ENCODE measurements around the gene CAPN5. TPM values are rescaled to one million over a fixed set of nuclear protein-coding genes. Genes with fewer than 3 reads are reported as not detected.

CAPN5 gene
- total RNA-seq, 2 experiments from 2014 or later, result 0.99 to 1.0 TPM

DNA sequence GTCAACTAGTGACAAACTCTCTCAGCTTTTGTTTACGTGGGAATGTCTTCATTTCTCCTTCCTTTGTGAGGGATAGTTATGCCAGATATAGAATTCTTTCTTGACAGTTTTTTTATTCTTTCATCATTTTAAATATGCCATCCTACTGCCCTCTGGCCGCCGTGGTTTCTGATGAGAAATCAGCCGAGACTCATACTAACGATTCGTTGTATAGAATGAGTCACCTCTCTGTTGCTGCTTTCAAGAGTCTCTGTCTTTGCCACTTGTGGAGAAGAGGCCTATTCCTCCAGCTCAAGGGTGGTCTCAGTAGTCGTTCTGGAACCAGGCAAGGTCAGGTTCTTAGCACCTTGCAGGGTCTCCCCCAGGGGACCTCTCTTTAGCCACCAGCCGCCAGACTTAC is 69.3 kb downstream of the CAPN5 start:
- POLR2A ChIA-PET, result no interaction called here
- CTCF ChIA-PET, result interaction anchor here (1.6 kb wide), 1 partner anchor 9 kb away, joined by 5 read pairs; no protein-coding TSS in a partner anchor

DNA sequence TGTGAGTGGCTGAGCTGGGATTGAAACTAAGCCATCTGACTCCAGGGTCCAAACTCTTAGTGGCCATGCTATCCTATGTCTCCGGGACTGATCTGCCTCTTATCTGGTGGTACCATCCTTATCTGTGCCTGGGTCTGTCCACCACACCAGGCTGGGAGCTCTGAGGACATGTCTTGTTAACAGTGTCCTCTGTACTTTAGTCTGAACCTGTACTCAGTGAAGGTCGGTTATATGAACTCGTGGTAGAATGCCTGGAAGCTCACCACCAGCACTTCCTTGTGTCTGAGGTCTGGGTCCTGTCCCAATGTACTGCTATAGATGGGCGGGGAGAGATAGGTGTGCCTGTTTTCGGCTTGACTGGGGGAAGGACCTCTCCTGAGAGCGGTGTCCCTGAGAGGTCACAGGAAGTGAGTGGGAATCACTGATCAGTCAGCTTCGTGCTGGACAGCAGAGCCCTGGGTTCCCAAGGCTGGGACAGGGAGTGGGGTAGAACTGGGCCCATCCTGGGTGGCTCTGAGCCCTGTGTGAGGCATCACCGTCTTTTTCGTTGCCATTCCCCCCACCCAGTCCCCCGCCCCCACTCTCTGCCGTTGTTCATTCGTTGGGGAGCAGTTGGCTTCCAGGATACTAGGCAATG is 70.1 kb downstream of the CAPN5 start:
- ChIA-PET CTCF (interaction anchor here (1.6 kb wide), 1 partner anchor 10 kb away, joined by 5 read pairs; no protein-coding TSS in a partner anchor), POLR2A (no interaction called here)

DNA sequence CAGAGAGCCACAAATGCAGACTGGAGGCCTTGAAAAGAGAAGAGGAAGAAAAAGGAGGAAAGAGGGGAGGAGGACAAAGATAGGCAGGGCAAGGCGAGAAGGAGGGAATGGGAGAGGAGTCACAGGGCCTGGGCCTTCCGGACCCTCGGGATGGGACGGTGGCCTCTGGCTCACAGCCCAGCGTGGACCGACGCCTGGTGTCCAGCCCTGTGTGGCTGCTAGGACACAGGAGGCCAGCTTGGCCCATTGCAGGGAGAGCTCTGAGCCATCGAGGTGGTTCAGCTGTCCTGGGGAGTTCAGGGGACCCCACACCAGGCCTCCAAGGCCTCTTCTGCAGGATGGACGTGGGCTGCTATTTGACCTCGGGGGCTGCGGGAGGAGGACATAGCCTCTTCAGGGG is 70.7 kb downstream of the CAPN5 start:
- ChIA-PET CTCF (interaction anchor here (1.6 kb wide), 1 partner anchor 10 kb away, joined by 5 read pairs; no protein-coding TSS in a partner anchor), POLR2A (no interaction called here)

DNA sequence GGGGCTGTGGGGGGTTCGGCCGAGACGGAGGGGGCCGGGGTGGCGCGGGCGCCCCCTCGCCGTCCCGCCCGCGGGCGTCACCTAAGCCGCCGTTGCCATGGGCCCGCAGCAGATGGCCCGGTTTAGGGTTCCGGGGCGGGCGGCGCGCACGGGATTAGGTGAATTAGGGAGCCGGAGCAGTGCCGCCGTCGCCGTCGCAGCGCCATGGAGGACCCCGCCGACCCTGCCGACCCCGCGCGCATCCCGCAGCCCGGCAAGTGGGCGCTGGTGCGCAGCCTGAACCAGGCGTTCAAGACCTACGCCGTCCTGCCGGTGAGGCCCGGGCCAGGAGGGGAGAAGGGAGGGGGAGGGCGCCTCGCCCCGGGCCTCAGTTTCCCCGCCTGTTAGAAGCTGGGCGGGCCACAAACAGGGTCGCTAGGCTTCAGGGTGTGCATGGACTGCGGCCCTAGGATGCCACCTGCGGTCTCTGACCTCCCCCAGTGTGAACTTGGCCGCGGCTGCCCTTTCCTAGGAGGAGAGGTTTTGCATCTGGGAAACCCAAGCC is 71.4 kb downstream of the CAPN5 start:
- CTCF ChIA-PET, result no interaction called here
- POLR2A ChIA-PET, result no interaction called here

DNA sequence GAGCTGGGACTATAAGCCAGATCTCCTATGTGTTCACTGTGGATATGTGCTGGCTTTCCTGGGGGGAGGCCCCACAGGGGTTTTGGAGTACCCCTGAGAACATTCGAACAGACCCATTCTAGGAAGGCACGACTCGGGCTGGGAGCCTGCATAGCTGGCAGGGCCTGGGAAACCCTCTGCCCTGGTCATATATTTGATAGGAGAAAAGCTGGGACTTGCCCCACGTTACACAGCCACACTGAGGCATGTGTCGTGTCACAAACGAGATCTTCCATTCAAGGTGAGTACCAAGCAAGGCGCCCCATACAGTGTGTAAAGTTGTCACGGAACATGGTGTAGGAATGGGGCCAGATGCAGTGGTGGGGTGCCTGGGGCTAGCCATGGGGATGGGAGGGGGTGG is 72.4 kb downstream of the CAPN5 start:
- ChIA-PET POLR2A (no interaction called here), CTCF (interaction anchor here (1.6 kb wide), 1 partner anchor 12 kb away, joined by 5 read pairs; the partner anchor contains the start of gene MYO7A)

DNA sequence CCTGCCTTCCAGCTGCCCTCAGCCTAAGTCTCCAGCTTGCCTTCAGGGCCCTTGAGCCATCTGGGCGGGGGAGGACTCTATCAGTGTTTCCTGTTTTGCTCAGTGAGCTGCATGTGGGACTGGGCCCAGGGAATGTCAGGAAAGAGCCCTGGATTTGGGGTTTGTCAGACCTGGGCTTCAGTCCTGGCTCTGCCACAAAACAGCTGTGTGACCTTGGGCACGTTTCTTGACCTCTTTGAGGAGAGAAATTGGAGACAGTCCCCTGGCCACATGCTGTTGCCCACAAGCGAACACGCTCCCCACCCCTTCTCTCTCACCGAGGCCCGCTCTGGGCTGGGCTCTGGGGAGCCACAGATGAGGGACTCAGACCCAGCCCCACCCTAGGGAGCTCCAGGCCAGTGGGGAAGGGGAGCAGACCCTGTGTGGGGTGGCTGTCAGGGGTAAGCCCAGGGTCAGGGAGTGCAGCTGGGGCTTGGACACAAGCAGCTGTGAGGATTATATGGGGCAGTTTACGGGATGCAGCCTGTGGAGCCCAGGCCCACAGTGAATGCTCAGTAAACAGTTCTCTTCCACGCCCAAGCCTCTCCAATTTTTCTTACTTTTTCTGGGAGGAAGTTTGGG is 73.6 kb downstream of the CAPN5 start:
- POLR2A ChIA-PET, result no interaction called here

DNA sequence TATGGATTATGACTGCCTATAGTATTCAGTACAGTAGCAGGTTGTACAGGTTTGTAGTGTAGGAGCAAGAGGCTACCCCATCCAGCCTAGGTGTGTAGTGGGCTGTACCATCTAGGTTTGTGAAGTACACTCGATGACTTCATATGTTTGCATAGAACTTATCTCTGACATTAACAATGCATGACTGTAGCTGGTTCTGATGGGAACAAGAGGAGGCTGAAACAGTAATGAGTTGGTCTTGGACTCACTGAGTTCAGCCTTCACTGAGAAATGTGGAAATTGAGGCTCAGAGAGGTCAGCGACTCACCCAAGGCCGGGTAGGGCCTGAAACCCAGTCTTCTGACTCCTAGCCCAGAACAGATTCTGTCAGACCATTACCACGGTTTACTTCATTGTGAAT is 74.3 kb downstream of the CAPN5 start:
- POLR2A ChIA-PET, result no interaction called here

More for the DNA sequence above, 73.6 kb downstream of the CAPN5 start:
- CTCF ChIA-PET, result interaction anchor here (1.6 kb wide), 1 partner anchor 13 kb away, joined by 5 read pairs; the partner anchor contains the start of gene MYO7A

DNA sequence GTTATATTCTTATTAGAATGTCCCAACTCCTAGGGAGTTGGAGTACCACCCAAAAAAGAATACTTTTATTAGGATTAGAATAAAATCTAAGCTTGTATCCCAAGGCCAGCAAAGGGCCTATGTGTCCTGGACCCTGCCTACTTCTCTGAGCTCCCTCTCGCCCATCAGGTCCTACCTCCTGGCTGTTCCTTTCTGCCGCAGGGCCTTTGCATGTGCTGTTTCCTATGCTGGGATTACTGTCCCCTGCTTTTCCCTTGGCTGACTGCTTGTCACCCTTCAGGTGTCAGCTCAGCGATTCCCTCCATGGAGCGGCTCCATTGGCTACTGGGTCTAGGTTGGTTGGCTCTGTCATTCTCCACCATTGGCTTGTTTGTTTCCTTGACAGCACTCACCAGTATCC is 74.7 kb downstream of the CAPN5 start:
- ChIA-PET POLR2A (no interaction called here), CTCF (interaction anchor here (1.9 kb wide), 1 partner anchor 14 kb away, joined by 6 read pairs; no protein-coding TSS in a partner anchor)

More for the DNA sequence above, 74.3 kb downstream of the CAPN5 start:
- CTCF ChIA-PET, result interaction anchor here (1.9 kb wide), 1 partner anchor 14 kb away, joined by 6 read pairs; no protein-coding TSS in a partner anchor

DNA sequence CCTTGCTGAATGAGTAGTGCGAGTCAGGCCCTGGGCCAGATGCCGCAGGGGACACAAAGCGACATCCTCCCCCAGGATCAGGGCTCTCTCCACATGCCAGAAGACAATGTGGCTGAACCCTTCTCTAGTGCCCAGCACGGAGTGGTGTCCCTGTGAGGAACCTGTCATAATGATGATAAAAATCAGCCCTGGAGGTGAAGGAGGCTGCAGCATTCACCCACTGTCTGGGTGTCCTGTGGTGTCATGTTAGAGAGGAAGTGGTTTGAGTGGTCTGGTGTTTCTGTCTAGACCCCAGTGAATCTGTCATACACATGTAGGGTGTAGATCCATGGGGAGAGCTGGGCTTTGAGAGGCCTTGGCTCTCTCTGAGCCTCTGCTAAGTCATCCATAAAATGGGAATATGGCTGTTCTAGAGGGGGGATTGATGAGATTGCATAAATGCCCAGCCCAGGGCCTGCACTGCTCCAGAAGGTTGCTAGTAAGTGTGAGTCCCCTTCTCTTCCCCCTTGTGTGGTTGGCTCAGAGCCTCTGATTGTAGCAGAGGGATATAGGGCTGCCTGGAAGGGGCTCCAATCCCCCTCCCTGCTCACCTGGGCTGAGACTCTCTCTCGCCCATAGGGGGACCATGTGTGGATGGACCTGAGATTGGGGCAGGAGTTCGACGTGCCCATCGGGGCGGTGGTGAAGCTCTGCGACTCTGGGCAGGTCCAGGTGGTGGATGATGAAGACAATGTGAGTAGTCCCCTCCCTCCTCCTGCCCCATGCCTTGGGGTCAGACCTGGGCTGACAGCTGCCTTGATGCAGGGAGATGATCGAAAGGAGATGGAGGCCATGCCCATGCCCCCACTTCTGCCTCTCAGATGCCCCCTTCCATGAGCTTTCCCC is 75.6 kb downstream of the CAPN5 start:
- CTCF ChIA-PET, result interaction anchor here (1.9 kb wide), 1 partner anchor 15 kb away, joined by 6 read pairs; no protein-coding TSS in a partner anchor
- POLR2A ChIA-PET, result no interaction called here

DNA sequence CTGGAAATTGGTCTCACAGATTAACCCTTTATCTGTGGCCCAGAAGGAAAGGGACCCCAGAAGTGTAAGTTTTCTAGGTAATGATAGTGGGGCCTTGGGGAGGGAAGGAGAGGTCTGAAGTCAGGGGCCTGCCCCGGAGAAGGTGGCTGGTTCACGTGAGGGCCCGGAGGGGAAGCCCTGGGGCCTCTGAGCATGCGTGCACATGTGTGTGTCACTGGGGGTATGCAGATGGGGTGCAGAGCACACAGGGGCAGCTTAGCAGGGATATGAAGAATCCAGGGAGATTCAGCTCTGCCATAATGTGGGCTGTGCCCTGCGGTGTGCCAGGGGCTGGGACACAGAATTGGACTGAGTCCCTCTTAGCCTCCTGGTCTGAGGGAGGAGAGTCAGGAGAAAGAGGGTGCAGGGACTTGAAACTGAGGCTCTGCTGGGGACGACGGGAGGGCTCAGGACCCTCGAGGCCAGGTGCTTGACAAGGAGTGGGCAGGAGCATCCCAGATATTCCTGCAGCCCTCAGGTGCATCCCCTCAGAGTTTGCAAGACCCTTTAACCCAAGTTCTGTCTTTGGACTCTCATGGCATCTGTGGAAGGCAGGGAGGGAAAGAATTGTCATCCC is 76.7 kb downstream of the CAPN5 start:
- ChIA-PET POLR2A (no interaction called here), CTCF (no interaction called here)

DNA sequence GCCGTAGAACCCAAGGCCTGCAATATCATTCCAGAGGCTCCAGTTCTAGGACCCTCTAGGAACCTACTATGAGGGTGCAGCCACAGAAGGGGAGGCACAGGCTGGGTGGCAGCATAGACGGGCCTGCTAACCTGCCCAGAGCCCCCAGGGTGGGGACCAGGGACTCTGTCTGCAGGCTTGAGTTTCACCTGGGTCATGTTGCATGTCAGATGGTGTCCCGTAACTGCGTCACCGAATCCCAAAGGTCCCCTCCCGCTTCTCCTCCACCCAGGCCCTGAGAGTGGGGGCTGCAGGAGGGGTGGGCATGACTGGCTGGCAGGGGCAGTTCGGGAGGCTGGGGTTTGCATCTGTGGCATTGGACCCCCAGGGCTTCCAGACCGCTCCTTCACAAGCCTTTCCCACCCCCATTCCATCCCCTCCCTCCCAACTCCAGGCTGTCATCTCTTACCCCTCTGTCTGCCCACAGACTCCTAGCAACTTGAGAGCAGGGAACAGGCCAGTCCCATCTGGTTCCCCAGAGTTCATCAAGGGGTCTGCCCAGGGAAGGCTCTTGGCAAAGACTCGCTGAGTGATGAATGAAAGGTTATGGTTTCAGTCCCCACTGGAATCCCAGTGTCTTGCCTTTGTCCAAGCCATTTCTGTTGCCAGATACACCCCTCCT is 77.6 kb downstream of the CAPN5 start:
- CTCF ChIA-PET, result interaction anchor here (1.3 kb wide), 1 partner anchor 17 kb away, joined by 5 read pairs; no protein-coding TSS in a partner anchor

DNA sequence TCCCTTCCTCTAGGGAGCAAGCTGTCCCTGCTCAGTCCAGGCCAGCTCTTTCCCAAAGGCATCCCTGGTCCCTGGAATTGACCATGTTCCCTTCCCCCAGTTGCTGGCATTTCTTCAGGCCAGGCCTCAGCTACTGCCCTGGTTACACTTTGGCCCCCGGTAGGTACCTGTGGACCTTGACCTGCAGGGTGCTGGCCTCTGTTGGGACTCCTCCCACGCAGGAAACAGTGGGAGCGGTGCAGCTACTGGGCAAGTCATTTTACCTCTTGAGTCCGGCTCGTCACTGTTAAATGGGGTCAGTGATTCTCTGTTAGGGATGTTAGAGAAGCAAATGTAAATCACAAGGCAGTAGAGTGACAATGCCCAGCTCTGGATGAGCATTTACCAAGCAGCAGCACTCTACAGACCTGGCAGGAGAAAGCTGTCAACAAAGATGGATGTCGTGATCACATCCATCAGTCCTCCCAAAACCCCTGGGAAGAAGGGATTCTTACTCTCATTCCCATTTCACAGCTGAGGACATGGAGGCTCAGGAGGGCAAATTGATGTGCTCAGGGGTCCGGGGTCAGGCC is 78.2 kb downstream of the CAPN5 start:
- POLR2A ChIA-PET, result no interaction called here
- CTCF ChIA-PET, result interaction anchor here (1.3 kb wide), 1 partner anchor 18 kb away, joined by 5 read pairs; no protein-coding TSS in a partner anchor

More for the DNA sequence above, 77.6 kb downstream of the CAPN5 start:
- POLR2A ChIA-PET, result no interaction called here

DNA sequence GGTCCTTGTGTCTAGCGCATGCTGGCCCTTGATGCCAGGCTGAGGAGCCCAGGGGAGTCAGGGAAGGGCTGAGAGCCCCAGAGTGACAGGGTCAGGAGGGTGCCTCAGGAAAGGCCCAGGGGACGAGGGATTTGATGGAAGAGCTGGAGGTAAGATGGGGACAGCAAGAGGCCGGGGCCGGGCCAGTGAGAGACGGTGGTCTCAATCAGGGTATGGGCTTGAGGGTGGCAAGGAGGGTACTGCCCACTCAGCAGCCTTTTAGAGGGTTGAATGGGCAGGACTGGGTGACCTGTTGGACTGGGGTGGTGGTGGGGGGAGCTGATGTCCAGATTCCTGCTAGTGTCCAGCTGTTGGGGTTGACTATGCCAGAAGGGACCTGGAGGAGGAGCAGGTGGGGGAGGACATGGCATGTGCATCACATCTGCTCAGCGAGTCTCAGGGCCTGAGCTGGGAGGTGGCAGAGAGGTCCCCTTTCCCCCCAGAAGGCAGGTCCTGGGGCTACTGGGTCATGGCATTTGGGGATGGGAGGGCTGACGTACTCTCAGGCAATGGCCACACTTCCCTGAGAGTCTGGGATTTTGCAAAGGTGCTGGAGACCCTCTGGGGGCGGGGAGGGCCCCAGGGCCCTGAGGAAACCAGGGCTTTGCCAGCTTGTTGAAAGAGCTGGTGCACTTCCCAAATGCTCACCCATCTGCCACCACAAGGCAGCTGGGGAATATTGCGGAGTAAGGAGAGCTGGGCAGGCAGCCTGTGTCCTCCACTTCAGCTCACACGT is 79.7 kb downstream of the CAPN5 start:
- ChIA-PET CTCF (interaction anchor here (1.3 kb wide), 1 partner anchor 19 kb away, joined by 5 read pairs; the partner anchor contains the start of gene MYO7A), POLR2A (no interaction called here)

DNA sequence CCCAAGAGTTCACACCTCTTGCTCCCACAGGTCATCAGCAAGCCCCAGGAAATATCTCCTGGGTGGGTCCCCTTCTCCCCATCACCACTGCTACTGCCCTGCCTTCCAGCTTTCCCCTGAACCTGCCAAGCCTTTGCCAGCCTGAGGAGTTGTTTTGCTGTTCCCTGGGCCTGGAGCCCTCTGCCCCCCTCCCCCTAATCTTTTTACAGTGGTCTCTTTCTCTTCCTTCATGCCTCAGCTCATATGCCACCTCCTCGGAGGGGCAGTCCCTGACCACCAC is 80.2 kb downstream of the CAPN5 start:
- CTCF ChIA-PET, result interaction anchor here (1.3 kb wide), 1 partner anchor 19 kb away, joined by 5 read pairs; the partner anchor contains the start of gene MYO7A
- POLR2A ChIA-PET, result no interaction called here

DNA sequence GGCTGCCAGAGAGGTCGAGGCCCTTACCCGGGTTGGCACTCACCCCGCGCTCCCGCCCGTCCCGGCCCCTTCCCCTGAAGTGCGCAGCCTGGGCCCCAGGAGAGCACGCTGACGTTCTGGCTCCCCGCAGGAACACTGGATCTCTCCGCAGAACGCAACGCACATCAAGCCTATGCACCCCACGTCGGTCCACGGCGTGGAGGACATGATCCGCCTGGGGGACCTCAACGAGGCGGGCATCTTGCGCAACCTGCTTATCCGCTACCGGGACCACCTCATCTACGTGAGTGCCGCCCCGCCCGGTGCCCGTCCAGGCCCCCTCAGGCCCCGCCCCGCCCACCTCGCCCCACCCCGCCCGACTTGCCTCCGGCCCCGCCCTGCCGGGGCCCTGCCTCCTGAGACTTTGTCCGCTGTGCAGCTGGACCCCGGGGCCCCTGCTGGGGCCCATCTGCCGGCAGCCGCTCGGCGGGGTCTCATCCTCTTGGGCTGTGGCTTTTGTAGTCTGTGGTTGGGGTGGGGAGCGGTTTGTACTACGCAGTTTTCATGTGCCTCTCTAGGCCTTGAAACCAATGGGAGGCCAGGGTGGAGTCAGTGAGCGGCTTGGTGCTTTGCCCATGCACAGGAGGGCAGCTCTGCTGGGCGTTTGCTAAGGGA is 81.0 kb downstream of the CAPN5 start:
- ChIA-PET POLR2A (no interaction called here), CTCF (interaction anchor here (0.6 kb wide), 1 partner anchor 591 kb away, joined by 3 read pairs; no protein-coding TSS in a partner anchor)

DNA sequence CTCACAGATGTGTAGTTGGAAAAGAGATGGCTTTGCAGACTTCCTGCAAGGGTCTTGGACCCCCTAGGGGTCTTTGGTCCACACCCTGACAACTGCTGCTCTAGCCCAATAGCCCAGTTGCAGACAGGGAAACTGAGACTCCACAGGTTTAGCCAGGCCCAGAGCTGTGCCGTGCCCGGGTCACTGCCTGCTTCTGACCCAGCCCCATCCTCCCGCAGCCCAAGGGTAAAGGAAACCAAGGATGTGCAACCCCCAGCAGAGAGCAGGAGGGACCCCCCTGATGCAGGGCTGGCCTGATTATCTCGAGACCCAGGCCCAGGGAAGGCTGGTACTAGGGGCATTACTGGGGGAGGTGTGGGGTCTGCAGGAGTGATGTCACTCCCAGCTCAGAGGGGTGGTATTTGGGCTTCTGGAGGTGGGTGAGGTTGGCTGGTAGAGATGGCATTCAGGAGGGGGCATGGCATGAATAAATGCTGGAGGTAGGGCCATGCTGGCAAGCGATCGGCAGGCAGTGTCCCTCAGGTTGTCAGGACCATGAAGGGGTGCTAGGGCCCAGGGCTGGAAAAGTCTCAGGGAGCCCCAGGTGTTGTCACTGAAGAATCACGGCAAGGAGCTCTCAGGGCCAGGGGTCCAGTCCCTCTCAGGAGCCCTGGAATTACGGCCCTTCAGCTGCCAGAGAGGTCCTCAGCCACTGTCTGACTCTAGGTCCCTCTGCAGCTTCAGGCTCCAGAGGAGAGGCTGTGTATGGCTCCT is 82.4 kb downstream of the CAPN5 start:
- ChIA-PET POLR2A (no interaction called here), CTCF (interaction anchor here (1.0 to 2.0 kb wide), 3 partner anchors 19 to 39 kb away, joined by 3 to 8 read pairs (median 4); partner anchors contain the start of gene MYO7A)

Measured in activated CD8-positive, alpha-beta memory T cell treated with anti-CD3 and anti-CD28 coated beads for 36 hours (primary cell).